ENCODE data around the gene PPP1R3F.

GRCh38 chrX:49260221-49260985 lies 9.2 kb upstream of the PPP1R3F start:
- TF ChIP-seq POLR2A (IDR thresholded peaks at IDR 0.05; ENCODE audit: low read length) (no peak), GATA1 (IDR thresholded peaks at IDR 0.05; ENCODE audit: low read depth, low read length) (no peak)

Measured in erythroblast (primary cell).